ENCODE measurements around the gene BANP.
"Not testable (repeated sequence)": the region's sequence is repeated elsewhere in the genome, so short reads cannot be mapped to it uniquely, and the experiment has no call there.

BANP gene

GRCh38 chr16:88050952-88051660, 99.9 kb downstream of the BANP start:
- DNase-seq: no peak

GRCh38 chr16:88052661-88053060, 101.4 kb downstream of the BANP start:
- no peak for DNase-seq

DNA sequence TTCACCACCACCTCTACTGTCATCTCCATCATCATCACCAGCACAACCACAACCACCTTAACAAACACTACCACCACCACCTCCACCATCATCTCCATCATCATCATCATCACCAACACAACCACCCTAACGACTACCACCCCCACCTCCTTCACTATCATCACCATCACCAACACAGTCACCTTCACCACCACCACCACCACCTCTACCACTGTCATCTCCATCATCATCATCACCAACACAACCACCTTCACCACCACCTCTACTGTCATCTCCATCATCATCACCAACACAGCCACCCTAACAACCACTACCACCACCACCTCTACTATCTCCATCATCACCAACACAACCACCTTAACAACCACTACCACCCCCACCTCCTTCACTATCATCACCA, 102.2 kb downstream of the BANP start:
- DNase-seq: not testable (repeated sequence)

GRCh38 chr16:88055356-88055755, 104.1 kb downstream of the BANP start:
- DNase-seq: no peak

GRCh38 chr16:88056212-88056611, 105.0 kb downstream of the BANP start:
- no peak for DNase-seq

DNA sequence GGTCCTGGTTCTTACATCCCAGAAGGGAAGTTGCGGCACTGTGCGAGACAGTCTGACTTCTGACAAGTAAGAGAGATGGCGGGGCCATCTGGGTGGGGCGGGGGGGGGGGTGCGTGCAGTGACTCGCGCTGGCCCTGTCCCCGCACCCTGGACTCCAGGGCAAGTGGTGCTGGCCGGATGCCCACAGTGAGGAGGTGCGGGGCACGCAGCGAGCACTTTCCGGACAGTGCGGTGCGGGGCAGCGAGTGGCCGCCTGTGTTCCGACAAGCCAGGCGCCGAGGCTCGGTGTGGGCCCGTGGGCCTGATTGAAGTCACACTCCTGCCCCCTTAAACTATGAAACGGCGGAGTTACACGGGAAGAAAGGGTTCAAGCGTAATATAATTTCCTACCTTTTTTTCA, 106.4 kb downstream of the BANP start:
- DNase-seq: no peak

GRCh38 chr16:88058136-88058535, 106.9 kb downstream of the BANP start:
- DNase-seq: no peak

GRCh38 chr16:88058817-88059216, 107.6 kb downstream of the BANP start:
- DNase-seq: no peak

- no peak for DNase-seq
Measured at GRCh38 chr16:88059701-88060386, 108.6 kb downstream of the BANP start.

GRCh38 chr16:88060524-88061219, 109.4 kb downstream of the BANP start:
- no peak for DNase-seq

DNA sequence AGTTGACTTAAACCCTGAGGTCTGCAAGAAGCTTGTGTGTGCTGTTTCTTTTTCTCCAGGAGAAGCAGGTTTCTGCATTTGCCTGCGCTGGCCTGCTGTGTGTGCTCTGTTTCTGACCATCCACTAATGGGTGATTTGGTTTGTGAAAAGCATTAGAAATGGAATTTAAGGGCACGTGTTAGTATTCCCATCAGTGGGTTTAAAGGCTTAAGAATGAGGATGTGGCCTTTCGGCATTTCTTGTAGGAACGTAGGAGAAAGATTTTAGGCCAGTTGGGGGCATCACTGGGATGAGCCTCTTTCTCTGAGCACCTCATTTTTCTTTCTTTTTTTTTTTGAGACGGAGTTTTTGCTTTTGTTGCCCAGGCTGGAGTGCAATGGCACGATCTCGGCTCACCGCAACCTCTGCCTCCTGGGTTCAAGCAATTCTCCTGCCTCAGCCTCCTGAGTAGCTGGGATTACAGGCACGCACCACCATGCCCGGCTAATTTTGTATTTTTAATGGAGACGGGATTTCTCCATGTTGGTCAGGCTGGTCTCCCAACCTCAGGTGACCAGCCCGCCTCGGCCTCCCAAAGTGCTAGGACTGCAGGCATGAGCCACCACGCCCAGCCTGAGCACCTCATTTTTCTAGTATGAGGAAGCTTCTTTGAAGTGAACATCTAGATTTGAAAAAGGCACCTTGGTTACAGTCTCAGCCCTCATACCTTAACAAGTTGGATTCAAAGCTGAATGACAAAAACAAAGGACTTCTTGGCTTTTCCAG, 110.3 kb downstream of the BANP start:
- no peak for DNase-seq

DNA sequence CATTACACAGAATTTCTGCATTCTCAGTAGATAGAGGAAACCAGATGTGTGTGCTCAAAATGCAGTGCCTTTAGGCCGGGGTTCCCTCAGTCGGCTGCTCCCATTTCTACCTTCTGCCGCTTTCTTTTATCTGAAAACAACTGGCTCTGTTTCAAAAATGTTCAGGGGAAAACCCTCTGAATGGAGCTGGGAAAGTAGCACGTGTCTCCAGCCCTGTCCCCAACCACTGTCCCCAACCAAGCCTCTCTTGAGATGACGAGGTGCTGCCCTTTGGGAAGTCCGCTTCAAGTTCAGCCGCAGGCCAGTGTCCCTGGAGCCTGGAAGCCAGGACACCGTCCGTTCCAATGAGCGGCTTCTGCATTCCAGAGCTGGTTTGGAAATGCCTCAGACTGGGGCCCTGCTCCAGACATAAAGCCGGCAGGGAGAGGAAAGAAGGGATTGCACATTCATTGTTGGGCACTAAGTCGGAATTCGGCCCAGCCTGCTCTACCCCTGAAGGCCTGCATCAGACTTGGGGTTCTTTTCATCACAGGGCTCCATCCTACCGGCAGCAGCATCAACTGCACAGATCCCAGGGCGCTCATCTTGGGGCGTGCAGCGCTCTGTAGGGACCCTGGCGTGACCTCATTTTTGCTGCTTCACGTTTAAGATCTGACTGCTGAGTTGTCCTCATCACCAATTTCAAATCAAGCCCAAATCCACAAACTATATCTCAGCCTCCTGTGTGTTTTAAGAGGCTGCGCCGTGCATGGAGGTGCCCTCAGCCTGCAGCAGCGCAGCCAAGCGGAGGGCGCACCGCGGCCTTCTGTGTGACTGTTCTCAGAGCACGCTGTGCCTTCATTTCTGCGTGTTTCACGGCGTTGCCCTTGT, 111.3 kb downstream of the BANP start:
- no peak for DNase-seq

GRCh38 chr16:88063211-88063773, 112.1 kb downstream of the BANP start:
- no peak for DNase-seq

DNA sequence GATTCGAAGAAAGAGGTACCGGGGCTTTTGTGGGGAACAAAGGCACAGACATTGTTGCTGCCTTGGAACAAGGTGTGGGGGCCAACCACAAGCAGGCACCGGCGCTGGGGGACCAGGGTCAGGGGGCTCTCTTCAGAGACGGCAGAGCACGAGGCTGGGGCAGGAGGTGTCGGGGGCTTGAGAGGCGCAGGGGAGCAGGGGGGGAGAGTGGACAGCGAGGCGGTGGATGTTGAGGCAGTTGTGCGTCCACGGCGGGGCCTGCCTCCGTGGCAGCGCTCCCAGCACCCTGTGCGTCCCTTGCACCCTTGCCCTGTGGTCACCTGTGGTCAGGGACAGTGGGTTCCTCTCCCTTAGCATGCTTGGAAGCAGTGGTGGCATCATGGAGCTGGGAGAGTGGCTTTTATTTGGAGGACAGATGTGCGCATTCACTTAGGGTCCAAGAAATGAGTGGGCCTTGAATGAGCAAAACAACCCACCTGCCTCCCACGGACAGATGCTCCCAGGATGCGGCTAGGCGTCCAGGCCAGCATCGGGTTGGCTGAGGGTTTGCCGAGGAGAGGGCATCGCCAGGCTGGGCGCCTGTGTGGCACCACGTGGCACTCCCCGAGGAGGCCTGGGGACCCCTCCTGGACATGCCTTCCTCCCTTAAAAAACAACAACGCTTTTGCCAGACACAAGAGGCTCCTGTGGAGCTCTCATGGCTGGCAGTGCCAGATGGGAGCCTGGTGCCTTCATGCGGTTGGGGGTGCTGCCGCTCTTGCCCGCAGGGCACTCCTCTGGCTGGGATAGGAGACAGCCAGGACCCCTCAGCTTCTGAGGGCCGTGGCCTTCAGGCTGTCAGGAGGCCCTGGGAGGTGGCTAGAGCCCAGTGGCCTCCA, 113.0 kb downstream of the BANP start:
- no peak for DNase-seq

GRCh38 chr16:88064889-88065746, 113.9 kb downstream of the BANP start:
- no peak for DNase-seq

- DNase-seq: no peak
Measured at GRCh38 chr16:88065747-88066142, 114.5 kb downstream of the BANP start.

DNA sequence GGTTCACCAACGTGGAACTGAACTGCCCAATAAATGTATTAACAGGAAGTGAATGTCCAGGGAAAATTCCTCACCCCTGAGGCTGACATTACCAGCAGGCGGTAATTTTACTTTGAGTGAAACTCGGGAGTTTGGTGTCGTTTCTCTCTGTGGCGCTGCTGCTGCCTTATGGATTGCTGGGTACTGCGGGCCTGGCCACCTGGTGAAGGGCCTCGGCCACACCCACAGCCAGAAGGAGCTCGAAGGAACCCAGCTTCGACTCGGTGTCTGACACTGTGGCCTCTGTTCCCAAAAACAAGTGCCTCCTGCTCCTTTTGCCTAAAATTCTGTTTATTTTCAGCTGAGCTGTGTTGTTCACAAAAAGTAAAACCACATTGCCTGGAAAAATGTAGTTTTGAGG, 115.0 kb downstream of the BANP start:
- DNase-seq: no peak

GRCh38 chr16:88066680-88067529, 115.7 kb downstream of the BANP start:
- no peak for DNase-seq

All from NCI-H510A treated with DMSO at 0.1 percent for 48 hours (cell line).